NOMO-1 treated with DMSO at 0.1 percent for 48 hours (cell line): ENCODE results near the gene EPO.
A peak's percentile ranks its signal among the peaks of the same experiment; 100 is the strongest.

ENCODE experiments used
- DNase-seq: peaks from one replicate; lab custom pipeline; 2025; ENCODE audit not compliant: unreplicated experiment; lab: John Stamatoyannopoulos, UW

EPO gene

GRCh38 chr7:100682991-100683658 lies 37.1 kb upstream of the EPO start:
- no peak for DNase-seq

- DNase-seq: no peak
These were observed 36.4 kb upstream of the EPO start for GRCh38 chr7:100683659-100684533.

GRCh38 chr7:100684534-100685042 lies 35.7 kb upstream of the EPO start:
- DNase-seq: no peak

- DNase-seq: no peak
These were observed 35.1 kb upstream of the EPO start for GRCh38 chr7:100685049-100685605.

- DNase-seq: no peak
These were observed 34.6 kb upstream of the EPO start for GRCh38 chr7:100685631-100686145.

GRCh38 chr7:100686201-100686821 lies 34.0 kb upstream of the EPO start:
- DNase-seq: no peak

GRCh38 chr7:100686822-100687211 lies 33.5 kb upstream of the EPO start:
- no peak for DNase-seq

- no peak for DNase-seq
These were observed 33.0 kb upstream of the EPO start for GRCh38 chr7:100687261-100687660.

- no peak for DNase-seq
These were observed 32.4 kb upstream of the EPO start for GRCh38 chr7:100687751-100688300.

GRCh38 chr7:100688326-100688860 lies 31.9 kb upstream of the EPO start:
- DNase-seq: no peak

GRCh38 chr7:100689230-100690135 lies 30.8 kb upstream of the EPO start:
- no peak for DNase-seq

- peak; percentile 75 for DNase-seq
These were observed 28.3 kb upstream of the EPO start for GRCh38 chr7:100691676-100692577.

- DNase-seq: no peak
These were observed 27.7 kb upstream of the EPO start for GRCh38 chr7:100692578-100692961.

GRCh38 chr7:100693312-100694097 lies 26.8 kb upstream of the EPO start:
- no peak for DNase-seq

- peak; percentile 69 for DNase-seq
These were observed 26.0 kb upstream of the EPO start, which contains the start of gene GIGYF1 for GRCh38 chr7:100694098-100694745. Gene GIGYF1 (minus strand): TSS chr7:100694250. CDS start chr7:100688238, 6,012 bp downstream.

- DNase-seq: no peak
These were observed 24.1 kb upstream of the EPO start for GRCh38 chr7:100696123-100696521.

GRCh38 chr7:100699018-100699417 lies 21.2 kb upstream of the EPO start:
- no peak for DNase-seq
